ENCODE results near the gene NTN5.

Gene NTN5

GRCh38 chr19:48613024-48613851, 59.6 kb downstream of the NTN5 start:
- DNase-seq: no peak

- no peak for DNase-seq
These were observed 60.9 kb downstream of the NTN5 start for GRCh38 chr19:48611872-48612271.
